Measurements from ENCODE around the gene PTPRN2. TPM values are rescaled to one million over a fixed set of nuclear protein-coding genes. Genes with fewer than 3 reads are reported as not detected.

Gene PTPRN2
- total and polyA plus RNA-seq, 2 of the 8 experiments (the other 6 are each of a cell fraction or from before 2014, with no cell fraction given), result 2.6 to 4.5 TPM

- no peaks in the 10 kb centered on the region for H4K20me1 ChIP-seq (replicated peaks in 1 of 2; ENCODE audit: control insufficient read depth in 1 of 2, insufficient read depth in 2 of 2, low read length in 2 of 2)
- H2BK12ac ChIP-seq (ENCODE audit: low read depth, low read length), result no peak overlapping the region
- H3K79me2 ChIP-seq (ENCODE audit: control insufficient read depth in 1 of 2, insufficient read depth in 2 of 2, low read length in 2 of 2), result no peaks in the 10 kb centered on the region
- WGBS, 2 experiments (ENCODE audit: extremely low coverage in 1 of 2, insufficient coverage in 1 of 2, insufficient read length in 1 of 2, insufficient replicate concordance in 2 of 2, low coverage in 1 of 2, low lambda C conversion rate in 2 of 2, missing lambda C conversion rate in 1 of 2), result 84% methylated on average over 3 of the region's 4 CpGs; no CpG with 5 or more reads in 1 of the 2 experiments
- no peak overlapping the region for H4K5ac ChIP-seq (ENCODE audit: insufficient read length, low read depth, low read length)
- H3K56ac ChIP-seq (replicated peaks; ENCODE audit: insufficient read length, low read depth, low read length), result no peak overlapping the region
- ChIA-PET POLR2A (ENCODE audit: partially characterized antibody) (no interaction called here), CTCF (ENCODE audit: partially characterized antibody) (no interaction called here)
- no peak overlapping the region for H3K18ac ChIP-seq (ENCODE audit: extremely low read depth, low read length)
- no peak overlapping the region for H3K14ac ChIP-seq (ENCODE audit: insufficient read length)
- no peaks in the 10 kb centered on the region; a peak in 1 of 8 replicates for H3K36me3 ChIP-seq (ENCODE audit: control insufficient read depth in 2 of 4, insufficient read depth in 4 of 4, low read length in 3 of 4)
- H4K8ac ChIP-seq (ENCODE audit: extremely low read depth, insufficient read depth, low read length), result no peak overlapping the region
- H3K4ac ChIP-seq (replicated peaks; ENCODE audit: insufficient read length, low read depth, low read length), result no peak overlapping the region
- no peak overlapping the region for H3K23ac ChIP-seq (ENCODE audit: insufficient read length)
- no peak overlapping the region for H3K27ac ChIP-seq (ENCODE audit: low read depth, low read length)
- H3K27me3 ChIP-seq (replicated peaks in 1 of 4; ENCODE audit: control insufficient read depth in 3 of 4, extremely low read depth in 1 of 4, insufficient read depth in 3 of 4, low read length in 3 of 4), result no peaks in the 10 kb centered on the region
- no peak overlapping the region; a peak in 1 of 7 replicates for H3K9ac ChIP-seq (replicated peaks in 1 of 4; ENCODE audit: extremely low read depth in 1 of 4, low read depth in 3 of 4, low read length in 3 of 4)
- H3K79me1 ChIP-seq (ENCODE audit: low read depth, low read length), result no peaks in the 10 kb centered on the region
- H2AK5ac ChIP-seq (ENCODE audit: low read depth, low read length), result no peak overlapping the region
- no peak overlapping the region for H2BK120ac ChIP-seq (replicated peaks; ENCODE audit: low read depth, low read length)
- no peak overlapping the region for H3K4me2 ChIP-seq (ENCODE audit: insufficient read depth in 1 of 2, low read depth in 2 of 2, low read length in 2 of 2)
- FAIRE-seq (no peak), DNase-seq (ENCODE audit: low read depth in 1 of 2, low spot score in 2 of 2) (no peak)
- H2BK15ac ChIP-seq (ENCODE audit: low read length), result no peak overlapping the region
- H3K4me3 ChIP-seq (ENCODE audit: extremely low read depth in 1 of 4, insufficient read depth in 2 of 4, low read depth in 3 of 4, low read length in 4 of 4), result no peak overlapping the region
- peak overlapping the region; percentile 47 for H4K91ac ChIP-seq (replicated peaks; ENCODE audit: insufficient read length, low read length)
- H3K4me1 ChIP-seq (replicated peaks in 1 of 4; ENCODE audit: control insufficient read depth in 3 of 4, insufficient read depth in 4 of 4, low read length in 3 of 4), result peaks cover 0 to 5% (median 2%) of the 10 kb centered on the region in 4 experiments; a peak in 3 of 7 replicates
- H2BK20ac ChIP-seq (ENCODE audit: low read length), result 0 out of 2 replicates have a peak overlapping the region, but pooled peaks have one; percentile 15
- H2AFZ ChIP-seq (ENCODE audit: low read length), result no peak overlapping the region
- peaks cover 23 to 31% of the 10 kb centered on the region in 2 experiments for H3K9me3 ChIP-seq (ENCODE audit: insufficient read depth in 2 of 2, low read depth in 1 of 2, low read length in 1 of 2)
- H3K23me2 ChIP-seq (ENCODE audit: low read depth, low read length), result peaks cover 2% of the 10 kb centered on the region; the same call in 1 of the 2 replicates
- 0 out of 2 replicates have a peak overlapping the region, but pooled peaks have one; percentile 1 for H2BK5ac ChIP-seq (ENCODE audit: low read depth, low read length)
- TF ChIP-seq EP300 (IDR thresholded peaks at IDR 0.05; ENCODE audit: borderline replicate concordance in 1 of 2, low read depth in 2 of 2, low read length in 2 of 2), result no peak
- no peak for TF ChIP-seq MAX (IDR thresholded peaks at IDR 0.05)
- TF ChIP-seq TBP (IDR thresholded peaks at IDR 0.05; ENCODE audit: low read depth, low read length), result no peak
- TF ChIP-seq TEAD4 (IDR thresholded peaks at IDR 0.05; ENCODE audit: low read depth, low read length), result no peak
- TF ChIP-seq PHF8 (conservative IDR thresholded peaks at IDR 0.05; ENCODE audit: low read depth, low read length), result no peak
- TF ChIP-seq TAF1 (IDR thresholded peaks at IDR 0.05; ENCODE audit: low read depth, low read length), result no peak
- TF ChIP-seq JUND (IDR thresholded peaks at IDR 0.05; ENCODE audit: low read length), result no peak
- TF ChIP-seq NRF1 (IDR thresholded peaks at IDR 0.05; ENCODE audit: low read depth, low read length), result no peak
- no peak for TF ChIP-seq ATF3 (IDR thresholded peaks at IDR 0.05; ENCODE audit: insufficient read depth, low read depth, low read length)
- no peak for TF ChIP-seq CREB1 (IDR thresholded peaks at IDR 0.05)
- TF ChIP-seq USF2 (IDR thresholded peaks at IDR 0.05; ENCODE audit: low read length), result no peak
These were observed 780.9 kb downstream of the PTPRN2 start for GRCh38 chr7:157806711-157807110.

All from H1 (cell line).